Uterus (tissue), 2 donors: ENCODE results near the gene TLK1.

Experiments
- POLR2A ChIP-seq, 2 donors: fragments of 450-650 bp; IDR thresholded peaks; one replicate each; pipeline ENCODE4 v1.6.1; 2016; ENCODE audit warnings: antibody characterized with exemption in 2 of 2, mild to moderate bottlenecking in 1 of 2, moderate library complexity in 1 of 2
- TF ChIP-seq, protein P1 (sequence below), 4 experiments: fragments of 200-600 bp in 2 of 4; fragments of 450-650 bp in 2 of 4; sonication (generic) in 2 of 4; IDR thresholded peaks; one replicate each; pipeline ENCODE4 v1.5.1; 2016 to 2019; ENCODE audit warnings: antibody characterized with exemption in 4 of 4, mild to moderate bottlenecking in 2 of 4, moderate library complexity in 1 of 4

- TF ChIP-seq, protein P1, sequence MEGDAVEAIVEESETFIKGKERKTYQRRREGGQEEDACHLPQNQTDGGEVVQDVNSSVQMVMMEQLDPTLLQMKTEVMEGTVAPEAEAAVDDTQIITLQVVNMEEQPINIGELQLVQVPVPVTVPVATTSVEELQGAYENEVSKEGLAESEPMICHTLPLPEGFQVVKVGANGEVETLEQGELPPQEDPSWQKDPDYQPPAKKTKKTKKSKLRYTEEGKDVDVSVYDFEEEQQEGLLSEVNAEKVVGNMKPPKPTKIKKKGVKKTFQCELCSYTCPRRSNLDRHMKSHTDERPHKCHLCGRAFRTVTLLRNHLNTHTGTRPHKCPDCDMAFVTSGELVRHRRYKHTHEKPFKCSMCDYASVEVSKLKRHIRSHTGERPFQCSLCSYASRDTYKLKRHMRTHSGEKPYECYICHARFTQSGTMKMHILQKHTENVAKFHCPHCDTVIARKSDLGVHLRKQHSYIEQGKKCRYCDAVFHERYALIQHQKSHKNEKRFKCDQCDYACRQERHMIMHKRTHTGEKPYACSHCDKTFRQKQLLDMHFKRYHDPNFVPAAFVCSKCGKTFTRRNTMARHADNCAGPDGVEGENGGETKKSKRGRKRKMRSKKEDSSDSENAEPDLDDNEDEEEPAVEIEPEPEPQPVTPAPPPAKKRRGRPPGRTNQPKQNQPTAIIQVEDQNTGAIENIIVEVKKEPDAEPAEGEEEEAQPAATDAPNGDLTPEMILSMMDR (IDR thresholded peaks at IDR 0.05) = no peak
- TF ChIP-seq POLR2A (IDR thresholded peaks at IDR 0.05) = no peak
These were observed 156.3 kb downstream of the TLK1 start for GRCh38 chr2:171004363-171004762.
